Measurements from ENCODE around the gene VRK1. TPM values are rescaled to one million over a fixed set of nuclear protein-coding genes. Genes with fewer than 3 reads are reported as not detected.

VRK1 gene
- total RNA-seq, 1 experiment from 2014 or later = 39.1 TPM

GRCh38 chr14:96849733-96850132, 52.6 kb downstream of the VRK1 start:
- H3K9me2 ChIP-seq (replicated peaks; ENCODE audit: low read length) = no peaks in the 10 kb centered on the region
- H3K27me3 ChIP-seq (ENCODE audit: low read length) = no peaks in the 10 kb centered on the region
- no peak overlapping the region for H3K4me3 ChIP-seq (ENCODE audit: low read length)
- peak; percentile 3 for DNase-seq
- intact Hi-C loops (cut with micrococcal nuclease) = loop anchor here (5.0 to 10.0 kb wide), 4 partner anchors 52 to 267 kb away; partner anchors contain the start of gene VRK1
- no peak overlapping the region for H3K27ac ChIP-seq (ENCODE audit: low read length)
- H3K4me1 ChIP-seq (ENCODE audit: insufficient read depth, low read length) = peaks cover 13% of the 10 kb centered on the region
- ChIA-PET POLR2A (ENCODE audit: unreplicated experiment) (no interaction called here), CTCF (no interaction called here)
- no TSS peak for BruUV-seq (replicated peaks)
- no peak overlapping the region for H3K9ac ChIP-seq (ENCODE audit: low read length)
- no peaks in the 10 kb centered on the region for H4K20me1 ChIP-seq (ENCODE audit: low read length)
- TF ChIP-seq CTCF (conservative IDR thresholded peaks at IDR 0.05; ENCODE audit: low read depth, low read length) (no peak), EZH2 (IDR thresholded peaks at IDR 0.05; ENCODE audit: low read length, unreplicated experiment) (no peak), EZH2phosphoT487 (IDR thresholded peaks at IDR 0.05; ENCODE audit: borderline replicate concordance, low read length) (no peak)
- H3K36me3 ChIP-seq (ENCODE audit: low read depth, low read length) = peaks cover 48% of the 10 kb centered on the region; the same call in 1 of the 2 replicates
- peak; percentile 34 for ATAC-seq
- no peak overlapping the region for H3K4me2 ChIP-seq (ENCODE audit: low read length)
- H3F3A ChIP-seq (ENCODE audit: low read length, unreplicated experiment) = no peaks in the 10 kb centered on the region
- no peaks in the 10 kb centered on the region for H3K79me2 ChIP-seq (ENCODE audit: low read length)
- no peaks in the 10 kb centered on the region for H3K9me3 ChIP-seq (ENCODE audit: low read length)
- no peak overlapping the region for H2AFZ ChIP-seq (ENCODE audit: low read length)

GRCh38 chr14:96851694-96852381, 54.7 kb downstream of the VRK1 start:
- Histone ChIP-seq H3K36me3 (ENCODE audit: low read depth, low read length) (peaks cover 51% of the 10 kb centered on the region), H4K20me1 (ENCODE audit: low read length) (no peaks in the 10 kb centered on the region)
- no TSS peak for BruUV-seq (replicated peaks)

GRCh38 chr14:96852823-96853422, 55.7 kb downstream of the VRK1 start:
- Histone ChIP-seq H3K27me3 (ENCODE audit: low read length) (no peaks in the 10 kb centered on the region), H3K9me2 (replicated peaks; ENCODE audit: low read length) (no peaks in the 10 kb centered on the region), H3K4me1 (ENCODE audit: insufficient read depth, low read length) (peaks cover 13% of the 10 kb centered on the region), H4K20me1 (ENCODE audit: low read length) (no peaks in the 10 kb centered on the region), H3F3A (ENCODE audit: low read length, unreplicated experiment) (no peaks in the 10 kb centered on the region), H3K36me3 (ENCODE audit: low read depth, low read length) (peaks cover 43% of the 10 kb centered on the region), H3K27ac (ENCODE audit: low read length) (no peak overlapping the region), H2AFZ (ENCODE audit: low read length) (no peak overlapping the region), H3K79me2 (ENCODE audit: low read length) (no peaks in the 10 kb centered on the region), H3K4me2 (ENCODE audit: low read length) (no peak overlapping the region), H3K4me3 (ENCODE audit: low read length) (no peak overlapping the region), H3K9ac (ENCODE audit: low read length) (no peak overlapping the region), H3K9me3 (ENCODE audit: low read length) (no peaks in the 10 kb centered on the region)
- ChIA-PET CTCF (interaction anchor here (0.5 to 1.1 kb wide), 10 partner anchors 10 to 784 kb away, joined by 3 to 4 read pairs (median 4); partner anchors contain the start of gene VRK1), POLR2A (ENCODE audit: unreplicated experiment) (no interaction called here)
- intact Hi-C loops (cut with micrococcal nuclease) = loop anchor here (2.0 to 10.0 kb wide), 5 partner anchors 18 to 271 kb away; partner anchors contain the start of gene VRK1
- peak; percentile 52 for DNase-seq
- ATAC-seq = peak; percentile 70
- no TSS peak for BruUV-seq (replicated peaks)
- TF ChIP-seq CTCF (conservative IDR thresholded peaks at IDR 0.05; ENCODE audit: low read depth, low read length) = peak; percentile 80
- no peak for TF ChIP-seq EZH2phosphoT487 (IDR thresholded peaks at IDR 0.05; ENCODE audit: borderline replicate concordance, low read length)
- TF ChIP-seq EZH2 (IDR thresholded peaks at IDR 0.05; ENCODE audit: low read length, unreplicated experiment) = no peak

More at GRCh38 chr14:96851694-96852381, 54.7 kb downstream of the VRK1 start:
- no peak overlapping the region for H3K4me3 ChIP-seq (ENCODE audit: low read length)
- intact Hi-C loops (cut with micrococcal nuclease) = loop anchor here (2.0 to 10.0 kb wide), 5 partner anchors 17 to 270 kb away; partner anchors contain the start of gene VRK1
- H3K27me3 ChIP-seq (ENCODE audit: low read length) = no peaks in the 10 kb centered on the region
- CTCF ChIA-PET = no interaction called here
- ATAC-seq = peak; percentile 29; the same call in 1 of the 2 replicates
- H3K79me2 ChIP-seq (ENCODE audit: low read length) = no peaks in the 10 kb centered on the region
- H3F3A ChIP-seq (ENCODE audit: low read length, unreplicated experiment) = no peaks in the 10 kb centered on the region
- TF ChIP-seq EZH2 (IDR thresholded peaks at IDR 0.05; ENCODE audit: low read length, unreplicated experiment) = no peak
- DNase-seq = peak; percentile 19
- H3K9me2 ChIP-seq (replicated peaks; ENCODE audit: low read length) = no peaks in the 10 kb centered on the region
- H3K4me1 ChIP-seq (ENCODE audit: insufficient read depth, low read length) = peaks cover 13% of the 10 kb centered on the region
- no peak overlapping the region for H2AFZ ChIP-seq (ENCODE audit: low read length)
- no peak overlapping the region for H3K27ac ChIP-seq (ENCODE audit: low read length)
- H3K9me3 ChIP-seq (ENCODE audit: low read length) = no peaks in the 10 kb centered on the region
- no peak overlapping the region for H3K4me2 ChIP-seq (ENCODE audit: low read length)
- H3K9ac ChIP-seq (ENCODE audit: low read length) = no peak overlapping the region
- POLR2A ChIA-PET (ENCODE audit: unreplicated experiment) = no interaction called here

Data from PC-3 (cell line).